ENCODE measurements around the gene SLF2. TPM values are rescaled to one million over a fixed set of nuclear protein-coding genes. Genes with fewer than 3 reads are reported as not detected.

Gene SLF2
- total RNA-seq, 1 experiment from 2014 or later = 23.1 TPM

GRCh38 chr10:100980311-100980710, 67.5 kb downstream of the SLF2 start:
- H3K4me2 ChIP-seq (ENCODE audit: insufficient read depth, insufficient read length, low read length) = no peak overlapping the region
- H2AFZ ChIP-seq (ENCODE audit: low read length) = no peak overlapping the region
- no peak overlapping the region for H3K18ac ChIP-seq (ENCODE audit: insufficient read length, low read depth, low read length)
- H3K27me3 Mint-ChIP-seq (ENCODE audit: low read depth) = no peaks in the 10 kb centered on the region; the same call in 1 of the 2 replicates
- no peak overlapping the region for H2AK5ac ChIP-seq (ENCODE audit: insufficient read length, low read length)
- H3T11ph ChIP-seq (ENCODE audit: low read length) = no peak overlapping the region
- no peak overlapping the region for H4K8ac ChIP-seq (replicated peaks; ENCODE audit: insufficient read length, low read depth, low read length)
- no peak overlapping the region for H3K14ac ChIP-seq (ENCODE audit: insufficient read depth, low read length)
- H2BK15ac ChIP-seq (ENCODE audit: low read depth, low read length) = no peak overlapping the region
- no peaks in the 10 kb centered on the region for H3K79me1 ChIP-seq (ENCODE audit: insufficient read depth, low read depth, low read length, poor library complexity, severe bottlenecking)
- H3K23me2 ChIP-seq (ENCODE audit: insufficient read length, low read depth, low read length, poor library complexity, severe bottlenecking) = no peaks in the 10 kb centered on the region
- no peak overlapping the region for H2BK5ac ChIP-seq (ENCODE audit: insufficient read length, low read length)
- no CpG with 5 or more reads among the region's 2 CpGs for WGBS (ENCODE audit: extremely low coverage, insufficient read length, low lambda C conversion rate)
- no peak overlapping the region for H3K27ac ChIP-seq (ENCODE audit: insufficient read length, low read depth, low read length)
- TF ChIP-seq, protein P1, sequence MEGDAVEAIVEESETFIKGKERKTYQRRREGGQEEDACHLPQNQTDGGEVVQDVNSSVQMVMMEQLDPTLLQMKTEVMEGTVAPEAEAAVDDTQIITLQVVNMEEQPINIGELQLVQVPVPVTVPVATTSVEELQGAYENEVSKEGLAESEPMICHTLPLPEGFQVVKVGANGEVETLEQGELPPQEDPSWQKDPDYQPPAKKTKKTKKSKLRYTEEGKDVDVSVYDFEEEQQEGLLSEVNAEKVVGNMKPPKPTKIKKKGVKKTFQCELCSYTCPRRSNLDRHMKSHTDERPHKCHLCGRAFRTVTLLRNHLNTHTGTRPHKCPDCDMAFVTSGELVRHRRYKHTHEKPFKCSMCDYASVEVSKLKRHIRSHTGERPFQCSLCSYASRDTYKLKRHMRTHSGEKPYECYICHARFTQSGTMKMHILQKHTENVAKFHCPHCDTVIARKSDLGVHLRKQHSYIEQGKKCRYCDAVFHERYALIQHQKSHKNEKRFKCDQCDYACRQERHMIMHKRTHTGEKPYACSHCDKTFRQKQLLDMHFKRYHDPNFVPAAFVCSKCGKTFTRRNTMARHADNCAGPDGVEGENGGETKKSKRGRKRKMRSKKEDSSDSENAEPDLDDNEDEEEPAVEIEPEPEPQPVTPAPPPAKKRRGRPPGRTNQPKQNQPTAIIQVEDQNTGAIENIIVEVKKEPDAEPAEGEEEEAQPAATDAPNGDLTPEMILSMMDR (conservative IDR thresholded peaks at IDR 0.05) = no peak
- no peak overlapping the region for H4K5ac ChIP-seq (ENCODE audit: insufficient read length, low read depth, low read length)
- DNase-seq = no peak
- H3K9ac ChIP-seq (ENCODE audit: extremely low read depth, insufficient read length, low read length) = no peak overlapping the region
- no peaks in the 10 kb centered on the region; a peak in 1 of 5 replicates for H3K9me3 Mint-ChIP-seq
- no peak overlapping the region for H3K4ac ChIP-seq (ENCODE audit: low read depth, low read length)
- H3K9me3 ChIP-seq (ENCODE audit: control insufficient read depth, low read depth, low read length) = no peaks in the 10 kb centered on the region
- no peaks in the 10 kb centered on the region for H3K4me1 ChIP-seq (ENCODE audit: insufficient read depth, low read length)
- H3K27me3 ChIP-seq (ENCODE audit: insufficient read depth, low read length) = no peaks in the 10 kb centered on the region
- no peak overlapping the region for H3K4me3 Mint-ChIP-seq
- H3K36me3 Mint-ChIP-seq (ENCODE audit: insufficient read depth in 1 of 3, low read depth in 3 of 3) = peaks cover 3 to 24% (median 21%) of the 10 kb centered on the region in 3 experiments; a peak in 5 of 7 replicates
- H3K23ac ChIP-seq (ENCODE audit: insufficient read length, low read depth, low read length) = no peak overlapping the region
- H3K56ac ChIP-seq (ENCODE audit: insufficient read length, low read depth, low read length) = no peak overlapping the region
- H2BK12ac ChIP-seq (ENCODE audit: insufficient read length, low read depth, low read length) = no peak overlapping the region
- H4K20me1 ChIP-seq (ENCODE audit: control insufficient read depth, insufficient read depth, insufficient read length) = no peaks in the 10 kb centered on the region
- H3K79me2 ChIP-seq (ENCODE audit: insufficient read depth, low read length) = no peaks in the 10 kb centered on the region
- H2BK20ac ChIP-seq (ENCODE audit: low read depth, low read length, poor library complexity, severe bottlenecking) = no peak overlapping the region
- no peak overlapping the region for H3K27ac Mint-ChIP-seq
- H3K4me1 Mint-ChIP-seq = no peaks in the 10 kb centered on the region
- H2BK120ac ChIP-seq (ENCODE audit: low read depth, low read length, poor library complexity, severe bottlenecking) = no peak overlapping the region
- H4K91ac ChIP-seq (ENCODE audit: insufficient read length, low read depth, low read length) = no peak overlapping the region

Data from H9 (cell line).